PC-9 (cell line): ENCODE data around the gene ARHGAP22. TPM values are rescaled to one million over a fixed set of nuclear protein-coding genes. Genes with fewer than 3 reads are reported as not detected.

ENCODE experiments used
- BruUV-seq: library from RNA; stranded (reverse); fragments of 400-500 nt; replicated peaks from 2 replicates; lab custom pipeline; 2021; lab: Mats Ljungman, UMichigan
- CTCF ChIA-PET: fragments of 300-600 bp; sonication (Branson Sonifier 250); formaldehyde crosslinking; loops from one replicate; lab custom pipeline; 2022; ENCODE audit warnings: antibody characterized with exemption; lab: Charles Lee
- POLR2A ChIA-PET: fragments of 300-600 bp; sonication (Branson Sonifier 250); formaldehyde crosslinking; loops from one replicate; lab custom pipeline; 2022; ENCODE audit warnings: antibody characterized with exemption; ENCODE audit not compliant: unreplicated experiment; lab: Charles Lee
- DNase-seq, 2 experiments: peaks; one replicate each; pipeline versions ENCODE4 v3.0.0 to v3.0.0-alpha.2; 2015 to 2022; ENCODE audit warnings: mixed read lengths in 1 of 2
- H2AFZ ChIP-seq: fragments of 200-600 bp; sonication (generic); 2 replicates; pipeline ENCODE4 v1.8.1; 2017; ENCODE audit warnings: antibody characterized with exemption
- H3F3A ChIP-seq: fragments of 200-600 bp; sonication (generic); 2 replicates; pipeline ENCODE4 v1.8.1; 2017; ENCODE audit warnings: antibody characterized with exemption, mild to moderate bottlenecking, low read depth; ENCODE audit not compliant: insufficient read depth
- H3K27ac ChIP-seq: fragments of 200-600 bp; sonication (generic); 2 replicates; pipeline ENCODE4 v1.6.1; 2016; ENCODE audit warnings: mixed run types
- H3K27me3 ChIP-seq: fragments of 200-600 bp; sonication (generic); 2 replicates; pipeline ENCODE4 v1.6.1; 2016; ENCODE audit warnings: low read depth, mixed run types; ENCODE audit not compliant: insufficient read depth
- H3K36me3 ChIP-seq: fragments of 200-600 bp; sonication (generic); 2 replicates; pipeline ENCODE4 v1.6.1; 2016; ENCODE audit warnings: low read depth, mixed run types
- H3K4me1 ChIP-seq: fragments of 200-600 bp; sonication (generic); replicated peaks from 2 replicates; pipeline ENCODE4 v1.6.1; 2016; ENCODE audit warnings: mixed run types; ENCODE audit not compliant: insufficient read depth
- H3K4me2 ChIP-seq: fragments of 200-600 bp; sonication (generic); 2 replicates; pipeline ENCODE4 v1.6.1; 2017; ENCODE audit warnings: mixed run types
- H3K4me3 ChIP-seq: fragments of 200-600 bp; sonication (generic); 2 replicates; pipeline ENCODE4 v1.6.1; 2016; ENCODE audit warnings: mixed run types
- H3K79me2 ChIP-seq: fragments of 200-600 bp; sonication (generic); 2 replicates; pipeline ENCODE4 v1.6.1; 2017; ENCODE audit warnings: low read depth, mixed run types
- H3K9me2 ChIP-seq: fragments of 200-600 bp; sonication (generic); 2 replicates; pipeline ENCODE4 v1.8.1; 2017; ENCODE audit warnings: mild to moderate bottlenecking; ENCODE audit not compliant: insufficient read depth
- H3K9me3 ChIP-seq: fragments of 200-600 bp; sonication (generic); 2 replicates; pipeline ENCODE4 v1.8.1; 2016; ENCODE audit warnings: low read depth; ENCODE audit not compliant: insufficient read depth
- H4K20me1 ChIP-seq: fragments of 200-600 bp; sonication (generic); 2 replicates; pipeline ENCODE4 v1.8.1; 2017; ENCODE audit not compliant: insufficient read depth
- CTCF ChIP-seq: fragments of 200-600 bp; sonication (generic); conservative IDR thresholded peaks from 2 replicates; pipeline ENCODE4 v1.6.1; 2017; ENCODE audit warnings: mixed run types, antibody characterized with exemption, mild to moderate bottlenecking, moderate library complexity
- EZH2 ChIP-seq: fragments of 200-600 bp; sonication (generic); IDR thresholded peaks from 2 replicates; pipeline ENCODE4 v1.8.0; 2017; ENCODE audit warnings: antibody characterized with exemption, low read depth
- intact Hi-C: fragments of 100-400 bp; cut with micrococcal nuclease; formaldehyde crosslinking; loops from one replicate; pipeline ENCODE4 v1.10.0; 2022; ENCODE audit not compliant: unreplicated experiment
- total RNA-seq: library from RNA; stranded (reverse); gene quantifications from 2 replicates; pipeline ENCODE4 v1.2.3, GENCODE V29; 2021

The ARHGAP22 gene
- total RNA-seq, 1 experiment from 2014 or later: 4.0 TPM

GRCh38 chr10:48502791-48503190 is 102.1 kb downstream of the ARHGAP22 start:
- POLR2A ChIA-PET: no interaction called here
- no peaks in the 10 kb centered on the region for H3K9me3 ChIP-seq
- no peak overlapping the region for H3K27ac ChIP-seq
- no peaks in the 10 kb centered on the region for H3K79me2 ChIP-seq
- H3K4me1 ChIP-seq: no peaks in the 10 kb centered on the region
- no peak for TF ChIP-seq EZH2
- TF ChIP-seq CTCF: no peak
- no peaks in the 10 kb centered on the region for H4K20me1 ChIP-seq
- intact Hi-C loops: loop anchor here (10.0 kb wide), 1 partner anchor 288 kb away; no protein-coding TSS in a partner anchor
- no peaks in the 10 kb centered on the region for H3F3A ChIP-seq
- H3K36me3 ChIP-seq: no peaks in the 10 kb centered on the region
- no peak overlapping the region for H2AFZ ChIP-seq
- BruUV-seq: no TSS peak
- DNase-seq: no peak
- CTCF ChIA-PET: no interaction called here
- H3K4me3 ChIP-seq: no peak overlapping the region
- no peaks in the 10 kb centered on the region for H3K9me2 ChIP-seq
- no peaks in the 10 kb centered on the region for H3K27me3 ChIP-seq
- no peak overlapping the region for H3K4me2 ChIP-seq

GRCh38 chr10:48501787-48502771 is 102.8 kb downstream of the ARHGAP22 start:
- TF ChIP-seq CTCF (no peak), EZH2 (no peak)
- no peaks in the 10 kb centered on the region for H3K79me2 ChIP-seq
- no peaks in the 10 kb centered on the region for H3K27me3 ChIP-seq
- H3K4me3 ChIP-seq: no peak overlapping the region
- no peaks in the 10 kb centered on the region for H3K36me3 ChIP-seq
- H2AFZ ChIP-seq: no peak overlapping the region
- H3K9me3 ChIP-seq: no peaks in the 10 kb centered on the region
- H3K4me1 ChIP-seq: no peaks in the 10 kb centered on the region
- H3K4me2 ChIP-seq: no peak overlapping the region
- DNase-seq: no peak
- H3K9me2 ChIP-seq: no peaks in the 10 kb centered on the region
- POLR2A ChIA-PET: no interaction called here
- no peak overlapping the region for H3K27ac ChIP-seq
- CTCF ChIA-PET: no interaction called here
- intact Hi-C loops: loop anchor here (10.0 kb wide), 1 partner anchor 287 kb away; no protein-coding TSS in a partner anchor
- H3F3A ChIP-seq: no peaks in the 10 kb centered on the region
- no TSS peak for BruUV-seq
- H4K20me1 ChIP-seq: no peaks in the 10 kb centered on the region

- Histone ChIP-seq H4K20me1 (no peaks in the 10 kb centered on the region), H3K27me3 (no peaks in the 10 kb centered on the region)
Measured at GRCh38 chr10:48501226-48501625, 103.6 kb downstream of the ARHGAP22 start.

More at GRCh38 chr10:48501226-48501625, 103.6 kb downstream of the ARHGAP22 start:
- Histone ChIP-seq H3F3A (no peaks in the 10 kb centered on the region), H3K36me3 (no peaks in the 10 kb centered on the region), H3K79me2 (no peaks in the 10 kb centered on the region), H3K9me3 (no peaks in the 10 kb centered on the region), H3K4me2 (no peak overlapping the region), H3K27ac (no peak overlapping the region), H2AFZ (no peak overlapping the region), H3K9me2 (no peaks in the 10 kb centered on the region), H3K4me1 (no peaks in the 10 kb centered on the region), H3K4me3 (no peak overlapping the region)
- no peak for DNase-seq
- TF ChIP-seq EZH2 (no peak), CTCF (no peak)
- ChIA-PET CTCF (no interaction called here), POLR2A (no interaction called here)
- intact Hi-C loops: loop anchor here (10.0 kb wide), 1 partner anchor 286 kb away; no protein-coding TSS in a partner anchor
- BruUV-seq: no TSS peak
